HAP-1 (cell line): ENCODE measurements around the gene BMPR2.

ENCODE experiments used
- DNase-seq, 2 experiments: peaks; one replicate each; pipeline ENCODE4 v3.0.0-alpha.2; 2016 to 2020; ENCODE audit warnings: low spot score in 2 of 2
- H3K27me3 ChIP-seq: fragments of 250-450 bp; sonication (Bioruptor Pico); 2 replicates; pipeline ENCODE4 v1.5.1; 2020; ENCODE audit warnings: low read depth, mild to moderate bottlenecking, moderate library complexity
- H3K36me3 ChIP-seq: fragments of 250-450 bp; sonication (Bioruptor Pico); replicated peaks from 2 replicates; pipeline ENCODE4 v1.5.1; 2020; ENCODE audit warnings: mild to moderate bottlenecking
- H3K4me1 ChIP-seq: fragments of 250-450 bp; sonication (Bioruptor Pico); 2 replicates; pipeline ENCODE4 v1.5.1; 2020; ENCODE audit warnings: mild to moderate bottlenecking
- H3K4me3 ChIP-seq: fragments of 250-450 bp; sonication (Bioruptor Pico); 2 replicates; pipeline ENCODE4 v1.5.1; 2020; ENCODE audit warnings: mild to moderate bottlenecking, moderate library complexity
- H3K9me3 ChIP-seq: fragments of 250-450 bp; sonication (Bioruptor Pico); 2 replicates; pipeline ENCODE4 v1.5.1; 2020; ENCODE audit warnings: mild to moderate bottlenecking, moderate library complexity
- in situ Hi-C: fragments of 300-500 bp; cut with MboI; formaldehyde crosslinking; loops from 3 replicates; pipeline ENCODE4 v1.14.3; 2020; ENCODE audit warnings: low sequenced_read_pairs, inconsistent platforms, mixed read lengths

Gene BMPR2

GRCh38 chr2:202583709-202584219, 207.6 kb downstream of the BMPR2 start:
- DNase-seq: no peak
- Histone ChIP-seq H3K4me1 (peaks cover 4% of the 10 kb centered on the region), H3K9me3 (no peaks in the 10 kb centered on the region), H3K4me3 (no peak overlapping the region), H3K27me3 (no peaks in the 10 kb centered on the region), H3K36me3 (no peaks in the 10 kb centered on the region)
- in situ Hi-C loops: loop anchor here (25.0 kb wide), 2 partner anchors 1229 to 1329 kb away; no protein-coding TSS in a partner anchor

- in situ Hi-C loops: loop anchor here (25.0 kb wide), 2 partner anchors 1223 to 1323 kb away; no protein-coding TSS in a partner anchor
Observed at GRCh38 chr2:202588647-202589581, 212.8 kb downstream of the BMPR2 start.

GRCh38 chr2:202589582-202589949, 213.4 kb downstream of the BMPR2 start:
- no peak for DNase-seq
- in situ Hi-C loops: loop anchor here (25.0 kb wide), 2 partner anchors 1223 to 1323 kb away; no protein-coding TSS in a partner anchor
- H3K4me3 ChIP-seq: no peak overlapping the region
- peaks cover 10% of the 10 kb centered on the region for H3K4me1 ChIP-seq
- H3K27me3 ChIP-seq: no peaks in the 10 kb centered on the region
- no peaks in the 10 kb centered on the region for H3K9me3 ChIP-seq
- H3K36me3 ChIP-seq: no peaks in the 10 kb centered on the region

More at GRCh38 chr2:202588647-202589581, 212.8 kb downstream of the BMPR2 start:
- Histone ChIP-seq H3K36me3 (no peaks in the 10 kb centered on the region), H3K9me3 (no peaks in the 10 kb centered on the region), H3K27me3 (no peaks in the 10 kb centered on the region), H3K4me3 (no peak overlapping the region), H3K4me1 (peaks cover 6% of the 10 kb centered on the region)
- DNase-seq: peak; percentile 81 to 85

- Histone ChIP-seq H3K4me3 (no peak overlapping the region), H3K9me3 (no peaks in the 10 kb centered on the region), H3K4me1 (peaks cover 10% of the 10 kb centered on the region), H3K27me3 (no peaks in the 10 kb centered on the region), H3K36me3 (no peaks in the 10 kb centered on the region)
- DNase-seq: no peak
- in situ Hi-C loops: loop anchor here (25.0 kb wide), 2 partner anchors 1220 to 1320 kb away; no protein-coding TSS in a partner anchor
Observed at GRCh38 chr2:202592566-202592965, 216.4 kb downstream of the BMPR2 start.

GRCh38 chr2:202599105-202599504, 223.0 kb downstream of the BMPR2 start:
- no peaks in the 10 kb centered on the region for H3K9me3 ChIP-seq
- in situ Hi-C loops: loop anchor here (25.0 kb wide), 2 partner anchors 1213 to 1313 kb away; no protein-coding TSS in a partner anchor

GRCh38 chr2:202599911-202600310, 223.8 kb downstream of the BMPR2 start:
- Histone ChIP-seq H3K4me3 (no peak overlapping the region), H3K27me3 (no peaks in the 10 kb centered on the region), H3K9me3 (no peaks in the 10 kb centered on the region), H3K4me1 (no peaks in the 10 kb centered on the region; the same call in 1 of the 2 replicates), H3K36me3 (no peaks in the 10 kb centered on the region)
- no peak for DNase-seq
- in situ Hi-C loops: loop anchor here (25.0 kb wide), 2 partner anchors 1212 to 1312 kb away; no protein-coding TSS in a partner anchor

More at GRCh38 chr2:202599105-202599504, 223.0 kb downstream of the BMPR2 start:
- Histone ChIP-seq H3K36me3 (no peaks in the 10 kb centered on the region), H3K4me1 (peaks cover 4% of the 10 kb centered on the region), H3K27me3 (no peaks in the 10 kb centered on the region), H3K4me3 (no peak overlapping the region)
- no peak for DNase-seq

- no peaks in the 10 kb centered on the region for H3K36me3 ChIP-seq
- H3K4me1 ChIP-seq: peaks cover 6% of the 10 kb centered on the region
Observed at GRCh38 chr2:202604699-202605098, 228.6 kb downstream of the BMPR2 start.

GRCh38 chr2:202605174-202605573, 229.0 kb downstream of the BMPR2 start:
- Histone ChIP-seq H3K27me3 (no peaks in the 10 kb centered on the region), H3K9me3 (no peaks in the 10 kb centered on the region), H3K4me1 (peaks cover 11% of the 10 kb centered on the region), H3K36me3 (no peaks in the 10 kb centered on the region), H3K4me3 (no peak overlapping the region)
- in situ Hi-C loops: no loop called here
- no peak for DNase-seq

More at GRCh38 chr2:202604699-202605098, 228.6 kb downstream of the BMPR2 start:
- in situ Hi-C loops: no loop called here
- H3K4me3 ChIP-seq: no peak overlapping the region
- no peak for DNase-seq
- H3K9me3 ChIP-seq: no peaks in the 10 kb centered on the region
- H3K27me3 ChIP-seq: no peaks in the 10 kb centered on the region

- Histone ChIP-seq H3K36me3 (no peaks in the 10 kb centered on the region), H3K9me3 (no peaks in the 10 kb centered on the region), H3K4me3 (no peak overlapping the region), H3K4me1 (peaks cover 19% of the 10 kb centered on the region), H3K27me3 (no peaks in the 10 kb centered on the region)
- DNase-seq: no peak
- in situ Hi-C loops: no loop called here
Observed at GRCh38 chr2:202608142-202608852, 232.2 kb downstream of the BMPR2 start.

- Histone ChIP-seq H3K4me1 (peaks cover 19% of the 10 kb centered on the region), H3K4me3 (no peak overlapping the region), H3K36me3 (no peaks in the 10 kb centered on the region), H3K9me3 (no peaks in the 10 kb centered on the region), H3K27me3 (no peaks in the 10 kb centered on the region)
- in situ Hi-C loops: no loop called here
- DNase-seq: peak; percentile 27 to 67
Observed at GRCh38 chr2:202609381-202610145, 233.4 kb downstream of the BMPR2 start.

- Histone ChIP-seq H3K4me3 (no peak overlapping the region), H3K4me1 (peaks cover 19% of the 10 kb centered on the region), H3K36me3 (no peaks in the 10 kb centered on the region), H3K27me3 (no peaks in the 10 kb centered on the region), H3K9me3 (no peaks in the 10 kb centered on the region)
- in situ Hi-C loops: no loop called here
- DNase-seq: no peak
Observed at GRCh38 chr2:202610380-202610779, 234.3 kb downstream of the BMPR2 start.

GRCh38 chr2:202612145-202612544, 236.0 kb downstream of the BMPR2 start:
- DNase-seq: no peak
- Histone ChIP-seq H3K4me1 (peaks cover 19% of the 10 kb centered on the region), H3K36me3 (no peaks in the 10 kb centered on the region), H3K27me3 (no peaks in the 10 kb centered on the region), H3K4me3 (no peak overlapping the region), H3K9me3 (no peaks in the 10 kb centered on the region)
- in situ Hi-C loops: no loop called here

GRCh38 chr2:202613479-202613878, 237.4 kb downstream of the BMPR2 start:
- no peaks in the 10 kb centered on the region for H3K9me3 ChIP-seq
- in situ Hi-C loops: no loop called here
- H3K27me3 ChIP-seq: no peaks in the 10 kb centered on the region
- DNase-seq: no peak
- no peak overlapping the region for H3K4me3 ChIP-seq
- H3K4me1 ChIP-seq: peaks cover 19% of the 10 kb centered on the region
- no peaks in the 10 kb centered on the region for H3K36me3 ChIP-seq
